ENCODE data around the gene TGIF2.

TGIF2 gene

DNA sequence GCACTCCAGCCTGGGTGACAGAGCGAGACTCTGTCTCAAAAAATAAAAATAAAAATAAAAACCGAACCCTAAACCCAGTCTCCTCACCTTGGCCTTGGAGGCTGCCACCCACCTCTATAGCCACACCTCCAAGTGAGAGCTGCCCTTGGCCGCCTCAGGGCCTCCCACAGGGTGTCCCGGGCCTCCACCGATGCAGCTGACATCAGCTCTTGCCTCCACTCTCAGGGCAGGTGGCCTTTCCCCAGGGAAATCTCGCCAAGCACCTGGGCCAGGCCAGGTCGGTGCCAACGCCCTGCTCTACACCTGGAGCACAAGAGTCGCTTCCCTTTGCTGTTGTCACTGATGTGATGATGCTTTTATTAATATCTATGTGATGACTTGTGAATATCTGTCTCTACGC lies 41.0 kb upstream of the TGIF2 start:
- no peak overlapping the region for H3K4me3 ChIP-seq (ENCODE audit: low read depth, low read length)
- ChIA-PET POLR2A (no interaction called here), CTCF (interaction anchor here (0.5 kb wide), 1 partner anchor 113 kb away, joined by 3 read pairs; no protein-coding TSS in a partner anchor)
- no peaks in the 10 kb centered on the region for H3K9me3 ChIP-seq (ENCODE audit: control insufficient read depth, insufficient read depth, low read depth, low read length)
- H3K27ac ChIP-seq (ENCODE audit: extremely low read depth, low read depth, low read length) = no peak overlapping the region
- H3K36me3 ChIP-seq (ENCODE audit: control insufficient read depth in 2 of 2, insufficient read depth in 1 of 2, low read length in 2 of 2) = peaks cover 0 to 9% of the 10 kb centered on the region in 2 experiments; a peak in 1 of 3 replicates
- TF ChIP-seq ZNF549 (tag by site-specific recombination; IDR thresholded peaks at IDR 0.05) = no peak
- TF ChIP-seq GLIS1 (tag by site-specific recombination; IDR thresholded peaks at IDR 0.05) = peak; percentile 63
- H3K4me1 ChIP-seq (ENCODE audit: control insufficient read depth, insufficient read depth, low read length) = no peaks in the 10 kb centered on the region

DNA sequence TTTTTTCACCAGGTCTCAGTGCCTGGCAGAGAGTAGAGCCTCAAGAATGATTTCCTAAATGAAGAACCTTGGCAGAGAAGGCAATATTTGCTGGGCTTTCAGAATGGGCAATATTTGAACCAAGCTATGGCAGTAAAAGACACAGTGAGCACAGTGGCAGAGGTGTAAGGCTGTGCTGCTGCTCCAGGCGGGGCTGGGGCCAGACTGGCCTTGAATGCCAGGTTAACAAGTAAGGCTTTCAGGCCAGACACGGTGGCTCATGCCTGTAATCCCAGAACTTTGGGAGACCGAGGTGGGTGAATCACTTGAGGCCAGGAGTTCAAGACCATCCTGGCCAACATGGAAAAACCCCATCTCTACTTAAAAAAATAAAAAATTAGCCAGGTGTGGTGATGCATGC lies 40.6 kb upstream of the TGIF2 start:
- H3K4me1 ChIP-seq (ENCODE audit: control insufficient read depth, insufficient read depth, low read length) = no peaks in the 10 kb centered on the region
- ChIA-PET POLR2A (no interaction called here), CTCF (interaction anchor here (0.5 kb wide), 1 partner anchor 112 kb away, joined by 3 read pairs; no protein-coding TSS in a partner anchor)
- TF ChIP-seq ZNF354C (tag by site-specific recombination; IDR thresholded peaks at IDR 0.05; ENCODE audit: borderline replicate concordance, low read depth) = no peak
- no peak overlapping the region for H3K4me3 ChIP-seq (ENCODE audit: low read depth, low read length)
- H3K36me3 ChIP-seq (ENCODE audit: control insufficient read depth in 2 of 2, insufficient read depth in 1 of 2, low read length in 2 of 2) = peaks cover 0 to 6% of the 10 kb centered on the region in 2 experiments; a peak in 1 of 3 replicates
- H3K9me3 ChIP-seq (ENCODE audit: control insufficient read depth, insufficient read depth, low read depth, low read length) = no peaks in the 10 kb centered on the region
- H3K27ac ChIP-seq (ENCODE audit: extremely low read depth, low read depth, low read length) = no peak overlapping the region

DNA sequence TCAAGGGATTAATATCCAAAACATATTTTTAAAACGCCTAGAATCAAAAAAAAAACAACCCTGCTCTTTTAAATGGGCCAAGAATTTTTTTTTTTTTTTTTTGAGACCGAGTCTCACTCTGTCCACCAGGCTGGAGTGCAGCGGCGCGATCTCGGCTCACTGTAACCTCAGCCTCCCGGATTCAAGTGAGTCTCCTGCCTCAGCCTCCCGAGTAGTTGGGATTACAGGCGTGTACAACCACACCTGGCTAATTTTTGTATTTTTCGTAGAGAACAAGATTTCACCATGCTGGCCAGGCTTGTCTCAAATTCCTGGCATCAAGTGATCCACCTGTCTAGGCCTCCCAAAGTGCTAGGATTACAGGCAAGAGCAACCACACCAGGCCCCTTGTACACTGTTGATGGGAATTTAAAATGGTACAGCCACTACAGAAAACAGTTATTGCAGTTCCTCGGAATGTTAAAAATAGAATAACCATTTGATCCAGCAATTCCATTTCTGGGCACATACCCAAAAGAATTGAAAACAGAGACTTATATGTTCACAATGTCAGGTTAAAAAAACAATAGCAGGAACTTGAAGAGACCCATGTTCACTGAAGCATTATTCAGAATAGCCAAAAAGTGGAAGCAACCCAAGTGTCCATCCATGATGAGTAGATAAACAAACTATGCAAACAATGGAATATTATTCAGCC lies 35.2 kb upstream of the TGIF2 start:
- no peaks in the 10 kb centered on the region for H3K9me3 ChIP-seq (ENCODE audit: control insufficient read depth, insufficient read depth, low read depth, low read length)
- H3K27ac ChIP-seq (ENCODE audit: extremely low read depth, low read depth, low read length) = no peak overlapping the region
- TF ChIP-seq ZNF146 (tag by site-specific recombination; IDR thresholded peaks at IDR 0.05) = peak; percentile 72; the same call in 1 of the 2 replicates
- TF ChIP-seq, protein P1, sequence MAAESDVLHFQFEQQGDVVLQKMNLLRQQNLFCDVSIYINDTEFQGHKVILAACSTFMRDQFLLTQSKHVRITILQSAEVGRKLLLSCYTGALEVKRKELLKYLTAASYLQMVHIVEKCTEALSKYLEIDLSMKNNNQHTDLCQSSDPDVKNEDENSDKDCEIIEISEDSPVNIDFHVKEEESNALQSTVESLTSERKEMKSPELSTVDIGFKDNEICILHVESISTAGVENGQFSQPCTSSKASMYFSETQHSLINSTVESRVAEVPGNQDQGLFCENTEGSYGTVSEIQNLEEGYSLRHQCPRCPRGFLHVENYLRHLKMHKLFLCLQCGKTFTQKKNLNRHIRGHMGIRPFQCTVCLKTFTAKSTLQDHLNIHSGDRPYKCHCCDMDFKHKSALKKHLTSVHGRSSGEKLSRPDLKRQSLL (tag by site-specific recombination; IDR thresholded peaks at IDR 0.05) = no peak
- no peaks in the 10 kb centered on the region; the same call in 1 of the 2 replicates for H3K4me1 ChIP-seq (ENCODE audit: control insufficient read depth, insufficient read depth, low read length)
- H3K36me3 ChIP-seq (ENCODE audit: control insufficient read depth in 2 of 2, insufficient read depth in 1 of 2, low read length in 2 of 2) = no peaks in the 10 kb centered on the region
- ChIA-PET CTCF (interaction anchor here (0.6 to 0.9 kb wide), 3 partner anchors 52 to 181 kb away, joined by 3 to 5 read pairs (median 4); no protein-coding TSS in a partner anchor), POLR2A (interaction anchor here (0.7 kb wide), 1 partner anchor 61 kb away, joined by 6 read pairs; no protein-coding TSS in a partner anchor)
- no peak overlapping the region for H3K4me3 ChIP-seq (ENCODE audit: low read depth, low read length)

DNA sequence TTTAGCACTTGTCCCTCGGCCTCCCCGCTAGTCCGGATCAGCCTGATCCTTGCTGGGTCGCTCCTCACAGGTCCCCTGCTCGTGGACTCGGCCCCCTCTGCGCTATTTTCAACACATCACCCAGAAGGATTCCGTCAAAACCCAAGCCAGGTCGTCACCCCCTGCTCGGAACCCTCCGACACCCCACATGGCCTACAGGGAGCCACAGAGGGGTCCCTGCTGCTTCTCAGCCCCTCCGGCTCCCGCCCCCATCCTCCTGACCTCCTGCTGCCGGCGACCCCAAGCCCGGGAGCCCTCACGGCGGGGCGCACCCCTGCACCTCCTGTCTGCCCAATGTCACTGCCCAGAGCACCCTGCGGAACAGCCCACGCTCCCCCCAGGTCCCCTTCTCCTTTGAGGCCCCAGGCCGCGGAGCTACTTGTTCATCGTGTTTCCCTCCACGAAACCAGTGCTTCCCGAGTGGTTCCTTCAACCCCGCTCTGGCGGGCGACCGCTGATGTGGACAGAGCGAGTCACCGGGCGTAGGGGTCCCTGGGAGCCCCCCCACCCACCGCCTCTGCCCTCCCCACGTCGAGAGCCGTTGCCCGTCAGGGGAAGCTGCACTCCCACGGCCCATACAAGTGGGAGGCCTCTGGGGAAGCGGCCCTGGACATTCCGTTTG lies 32.7 kb upstream of the TGIF2 start:
- H3K36me3 ChIP-seq (ENCODE audit: control insufficient read depth in 2 of 2, insufficient read depth in 1 of 2, low read length in 2 of 2) = no peaks in the 10 kb centered on the region
- no peaks in the 10 kb centered on the region; the same call in 1 of the 2 replicates for H3K4me1 ChIP-seq (ENCODE audit: control insufficient read depth, insufficient read depth, low read length)
- H3K4me3 ChIP-seq (ENCODE audit: low read depth, low read length) = no peak overlapping the region
- ChIA-PET POLR2A (interaction anchor here (0.6 kb wide), 1 partner anchor 43 kb away, joined by 3 read pairs; no protein-coding TSS in a partner anchor), CTCF (interaction anchor here (0.9 kb wide), 1 partner anchor 43 kb away, joined by 3 read pairs; no protein-coding TSS in a partner anchor)
- no peaks in the 10 kb centered on the region for H3K9me3 ChIP-seq (ENCODE audit: control insufficient read depth, insufficient read depth, low read depth, low read length)
- no peak overlapping the region for H3K27ac ChIP-seq (ENCODE audit: extremely low read depth, low read depth, low read length)
- peak; percentile 32; the same call in 1 of the 2 replicates for TF ChIP-seq GLIS2 (tag by site-specific recombination; IDR thresholded peaks at IDR 0.05)
- TF ChIP-seq ZNF23 (tag by site-specific recombination; IDR thresholded peaks at IDR 0.05; ENCODE audit: borderline replicate concordance) = no peak
- TF ChIP-seq ZFHX2 (tag by site-specific recombination; conservative IDR thresholded peaks at IDR 0.05) = peak; percentile 51; the same call in 1 of the 2 replicates
- no peak for TF ChIP-seq HOXC10 (CRISPR knock-in tag; IDR thresholded peaks at IDR 0.05)
- TF ChIP-seq EGR2 (tag by site-specific recombination; IDR thresholded peaks at IDR 0.05; ENCODE audit: low read depth) = 0 out of 2 replicates have a peak, but pooled peaks have one; percentile 34

DNA sequence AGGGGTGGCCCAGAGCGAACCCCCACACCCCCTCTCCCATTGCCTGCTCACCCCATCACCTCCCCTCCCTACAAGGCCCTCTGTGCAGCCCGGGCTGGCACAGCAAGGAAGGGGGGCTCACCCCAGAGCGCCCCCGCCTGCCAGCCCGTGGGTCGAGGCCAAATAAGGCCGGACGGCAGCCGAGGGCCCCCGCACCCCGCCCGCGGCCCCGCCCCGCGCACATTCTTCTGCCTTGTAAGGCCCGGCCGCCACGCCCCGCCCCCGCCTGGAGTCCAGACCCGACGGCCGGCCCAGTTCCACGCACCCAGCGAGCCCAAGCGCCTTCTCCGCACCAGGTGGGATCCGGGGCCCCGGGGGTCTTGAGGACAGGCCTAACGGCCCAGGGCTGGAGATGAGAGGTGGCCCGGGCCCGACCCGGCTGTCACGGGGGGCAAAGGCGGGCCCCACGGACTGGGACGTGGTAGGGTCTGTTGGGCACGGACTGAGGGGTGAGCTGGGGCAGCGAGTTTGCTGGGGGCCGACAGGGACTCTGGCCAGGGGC lies 32.1 kb upstream of the TGIF2 start, which contains the start of gene MYL9:
TSS of gene MYL9 (plus strand) at position 293 of the 541 bp plus-strand sequence. CDS start 3,366 bp downstream, outside the sequence.
- Histone ChIP-seq H3K27ac (ENCODE audit: extremely low read depth, low read depth, low read length) (no peak within 1 kb of the TSS), H3K4me1 (ENCODE audit: control insufficient read depth, insufficient read depth, low read length) (no peaks in the 10 kb centered on the region; the same call in 1 of the 2 replicates)
- POLR2A ChIA-PET = interaction anchor here (0.6 kb wide), 1 partner anchor 43 kb away, joined by 3 read pairs; no protein-coding TSS in a partner anchor
- TF ChIP-seq ZSCAN16 (tag by site-specific recombination; IDR thresholded peaks at IDR 0.05) (no peak), ZNF677 (tag by site-specific recombination; IDR thresholded peaks at IDR 0.05) (no peak), KLF8 (tag by site-specific recombination; IDR thresholded peaks at IDR 0.05) (no peak), ZNF768 (tag by site-specific recombination; IDR thresholded peaks at IDR 0.05) (no peak), ZNF555 (tag by site-specific recombination; conservative IDR thresholded peaks at IDR 0.05) (no peak), ZNF629 (tag by site-specific recombination; IDR thresholded peaks at IDR 0.05) (no peak)
- TF ChIP-seq, protein P2, sequence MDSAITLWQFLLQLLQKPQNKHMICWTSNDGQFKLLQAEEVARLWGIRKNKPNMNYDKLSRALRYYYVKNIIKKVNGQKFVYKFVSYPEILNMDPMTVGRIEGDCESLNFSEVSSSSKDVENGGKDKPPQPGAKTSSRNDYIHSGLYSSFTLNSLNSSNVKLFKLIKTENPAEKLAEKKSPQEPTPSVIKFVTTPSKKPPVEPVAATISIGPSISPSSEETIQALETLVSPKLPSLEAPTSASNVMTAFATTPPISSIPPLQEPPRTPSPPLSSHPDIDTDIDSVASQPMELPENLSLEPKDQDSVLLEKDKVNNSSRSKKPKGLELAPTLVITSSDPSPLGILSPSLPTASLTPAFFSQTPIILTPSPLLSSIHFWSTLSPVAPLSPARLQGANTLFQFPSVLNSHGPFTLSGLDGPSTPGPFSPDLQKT (IDR thresholded peaks at IDR 0.05; ENCODE audit: borderline replicate concordance, low read depth, low read length) = no peak

More for the DNA sequence above, 32.1 kb upstream of the TGIF2 start, which contains the start of gene MYL9:
- H3K9me3 ChIP-seq (ENCODE audit: control insufficient read depth, insufficient read depth, low read depth, low read length) = no peaks in the 10 kb centered on the region
- no peaks in the 10 kb centered on the region for H3K36me3 ChIP-seq (ENCODE audit: control insufficient read depth in 2 of 2, insufficient read depth in 1 of 2, low read length in 2 of 2)
- CTCF ChIA-PET = interaction anchor here (0.6 to 1.0 kb wide), 2 partner anchors 20 to 64 kb away, joined by 3 to 4 read pairs; no protein-coding TSS in a partner anchor
- no peak within 1 kb of the TSS for H3K4me3 ChIP-seq (ENCODE audit: low read depth, low read length)
